Pericardium fibroblast (primary cell): Measurements from ENCODE around the gene CD247. TPM values are rescaled to one million over a fixed set of nuclear protein-coding genes. Genes with fewer than 3 reads are reported as not detected.

Source experiments
- total RNA-seq: library from RNA; depleted of rRNA; stranded (reverse); fragments of >200 nt; gene quantifications from 2 replicates; pipeline ENCODE4 v1.2.3, GENCODE V29; 2015

Gene CD247
- total RNA-seq: not detected in 2 replicates

DNA sequence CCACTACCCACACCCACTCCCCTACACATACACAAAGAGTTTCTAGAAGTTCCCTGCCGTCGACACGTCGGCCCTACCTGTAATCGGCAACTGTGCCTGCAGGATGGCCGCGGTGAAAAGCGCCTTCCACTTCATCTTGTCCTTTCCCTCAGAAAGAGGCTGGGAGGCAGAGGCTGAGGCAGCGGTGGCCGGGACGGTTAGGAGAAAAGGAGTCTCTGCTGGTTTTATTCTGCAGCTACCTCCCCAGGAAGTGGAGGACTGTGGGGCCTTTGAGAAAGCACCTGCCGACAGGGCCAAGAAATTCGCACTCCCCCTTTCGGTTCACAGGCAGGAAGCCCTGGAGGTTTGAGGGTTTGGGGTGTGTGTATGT, at the start of gene CD247:
Gene CD247, minus strand, starts transcription at position 199 of the 370 bp plus-strand sequence. Its CDS starts 64 bp downstream, at position 135.

DNA sequence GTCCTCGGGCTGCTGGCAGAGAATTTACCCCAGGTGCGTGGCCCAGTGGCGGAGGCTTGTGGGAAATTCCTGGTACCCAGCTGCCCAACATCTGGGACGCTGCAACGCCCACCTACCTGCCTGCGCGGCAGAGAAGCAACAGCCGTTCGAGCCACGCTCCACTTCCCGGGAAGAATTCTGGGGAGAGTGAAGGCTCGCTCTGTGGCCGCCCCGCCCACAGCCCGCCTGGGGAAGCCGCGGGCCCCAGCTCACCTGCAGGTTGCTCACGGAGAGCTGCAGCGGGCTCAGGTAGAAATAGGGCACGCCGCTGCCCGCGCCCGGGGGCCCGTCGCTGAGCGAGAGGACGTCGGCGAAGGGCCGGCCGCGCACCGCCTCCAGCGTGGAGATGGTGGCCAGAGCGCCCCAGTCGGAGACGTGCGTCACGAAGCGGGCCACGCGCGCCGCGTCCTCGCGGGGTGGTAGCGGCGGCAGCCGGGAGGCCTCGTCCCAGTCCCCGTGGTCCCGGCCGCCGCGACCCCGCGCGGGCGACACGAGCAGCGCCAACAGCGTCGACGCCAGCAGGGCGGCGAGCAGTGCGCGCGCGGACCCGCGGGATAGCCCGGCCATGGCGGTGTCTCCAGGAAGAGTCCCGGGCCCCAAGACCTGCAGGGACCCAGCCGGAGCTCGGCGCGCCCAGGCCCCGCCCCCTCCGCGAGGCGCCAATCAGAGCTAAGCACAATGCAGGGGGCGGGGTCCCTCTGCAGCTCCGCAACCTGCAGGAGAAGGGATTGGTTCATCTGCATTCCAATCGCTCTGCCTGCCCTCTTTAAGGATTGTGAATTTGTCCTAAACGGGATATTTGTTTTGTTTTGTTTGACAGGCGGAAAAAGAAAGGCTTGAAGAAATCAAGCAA, 35.1 kb upstream of the CD247 start, which contains the start of gene CREG1:
Gene CREG1, minus strand, starts transcription at position 627 of the 892 bp plus-strand sequence.

Other genes with a start within 250 kb of the CD247 start
- gene CREG1, start 35.2 kb upstream of the CD247 start, total RNA-seq: 136 and 144 TPM in 2 replicates
- 1.7 and 8.5 TPM in 2 replicates for gene RCSD1, start 111.7 kb upstream of the CD247 start, total RNA-seq
- 96.4 and 118 TPM in 2 replicates for gene MPZL1, start 203.5 kb upstream of the CD247 start, total RNA-seq